ENCODE results near the gene TTC27. TPM values are rescaled to one million over a fixed set of nuclear protein-coding genes. Genes with fewer than 3 reads are reported as not detected.

Gene TTC27
- total and polyA plus RNA-seq, 12 donors: 4.8 to 17.3 (median 12.1) TPM

DNA sequence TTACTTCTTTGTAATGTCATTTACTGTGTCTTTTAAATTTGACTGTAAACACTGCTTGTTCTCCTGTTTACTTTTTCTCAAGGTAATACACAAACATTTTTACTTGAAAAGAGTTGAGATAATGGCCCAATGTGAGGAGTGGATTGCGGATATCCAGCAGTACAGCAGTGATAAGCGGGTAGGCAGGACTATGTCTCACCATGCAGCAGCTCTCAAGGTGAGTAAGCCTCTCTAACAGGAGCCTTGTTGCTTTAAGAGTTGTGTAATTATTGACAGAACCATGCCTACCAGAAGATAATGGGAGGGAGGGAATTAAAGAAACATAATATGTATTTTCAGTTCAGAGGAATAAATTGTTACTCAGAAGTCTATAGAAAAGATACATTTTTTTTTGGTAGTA, 16.5 kb upstream of the TTC27 start:
- ATAC-seq: no peak
- peaks cover 0 to 100% (median 47%) of the 10 kb centered on the region in 9 donors for H3K36me3 ChIP-seq
- intact Hi-C loops (cut with DNase I): no loop called here
- H3K27me3 ChIP-seq: no peaks in the 10 kb centered on the region
- peaks cover 0 to 10% (median 0%) of the 10 kb centered on the region in 9 donors for H3K4me1 ChIP-seq
- no peak overlapping the region for H3K27ac ChIP-seq
- no peaks in the 10 kb centered on the region for H3K9me3 ChIP-seq
- no peak overlapping the region for H3K4me3 ChIP-seq
- no peak for DNase-seq
- TF ChIP-seq, protein P1, sequence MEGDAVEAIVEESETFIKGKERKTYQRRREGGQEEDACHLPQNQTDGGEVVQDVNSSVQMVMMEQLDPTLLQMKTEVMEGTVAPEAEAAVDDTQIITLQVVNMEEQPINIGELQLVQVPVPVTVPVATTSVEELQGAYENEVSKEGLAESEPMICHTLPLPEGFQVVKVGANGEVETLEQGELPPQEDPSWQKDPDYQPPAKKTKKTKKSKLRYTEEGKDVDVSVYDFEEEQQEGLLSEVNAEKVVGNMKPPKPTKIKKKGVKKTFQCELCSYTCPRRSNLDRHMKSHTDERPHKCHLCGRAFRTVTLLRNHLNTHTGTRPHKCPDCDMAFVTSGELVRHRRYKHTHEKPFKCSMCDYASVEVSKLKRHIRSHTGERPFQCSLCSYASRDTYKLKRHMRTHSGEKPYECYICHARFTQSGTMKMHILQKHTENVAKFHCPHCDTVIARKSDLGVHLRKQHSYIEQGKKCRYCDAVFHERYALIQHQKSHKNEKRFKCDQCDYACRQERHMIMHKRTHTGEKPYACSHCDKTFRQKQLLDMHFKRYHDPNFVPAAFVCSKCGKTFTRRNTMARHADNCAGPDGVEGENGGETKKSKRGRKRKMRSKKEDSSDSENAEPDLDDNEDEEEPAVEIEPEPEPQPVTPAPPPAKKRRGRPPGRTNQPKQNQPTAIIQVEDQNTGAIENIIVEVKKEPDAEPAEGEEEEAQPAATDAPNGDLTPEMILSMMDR (IDR thresholded peaks at IDR 0.05): no peak
- WGBS, 2 donors: 90 to 91% methylated on average over 2 of the region's 2 CpGs

DNA sequence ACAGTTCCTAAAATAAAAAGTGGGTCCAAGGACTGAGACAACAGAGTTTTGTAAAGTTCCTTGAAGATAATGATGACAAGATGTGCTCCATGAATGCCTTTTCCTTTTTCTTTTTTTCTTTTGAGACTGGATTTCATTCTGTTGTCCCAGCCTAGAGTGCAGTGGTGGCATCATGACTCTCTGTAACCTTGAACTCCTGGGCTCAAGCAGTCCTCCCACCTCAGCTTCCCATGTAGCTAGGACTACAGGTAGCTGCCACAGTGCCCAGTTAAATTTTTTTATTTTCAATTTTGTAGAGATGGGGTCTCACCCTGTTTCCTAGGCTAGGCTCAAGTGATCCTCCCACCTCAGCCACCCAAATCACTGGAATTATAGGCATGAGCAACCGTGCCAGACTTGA, 16.1 kb upstream of the TTC27 start:
- ATAC-seq (no peak), DNase-seq (no peak)
- WGBS, 2 donors: 92 to 96% methylated on average over 1 of the region's 1 CpG
- H3K4me1 ChIP-seq: peaks cover 0 to 10% (median 0%) of the 10 kb centered on the region in 9 donors
- H3K36me3 ChIP-seq: peaks cover 0 to 100% (median 47%) of the 10 kb centered on the region in 9 donors
- H3K27me3 ChIP-seq: no peaks in the 10 kb centered on the region
- no peak overlapping the region for H3K27ac ChIP-seq
- intact Hi-C loops (cut with DNase I): no loop called here
- H3K4me3 ChIP-seq: no peak overlapping the region
- TF ChIP-seq, protein P1 (IDR thresholded peaks at IDR 0.05): no peak
- no peaks in the 10 kb centered on the region for H3K9me3 ChIP-seq

DNA sequence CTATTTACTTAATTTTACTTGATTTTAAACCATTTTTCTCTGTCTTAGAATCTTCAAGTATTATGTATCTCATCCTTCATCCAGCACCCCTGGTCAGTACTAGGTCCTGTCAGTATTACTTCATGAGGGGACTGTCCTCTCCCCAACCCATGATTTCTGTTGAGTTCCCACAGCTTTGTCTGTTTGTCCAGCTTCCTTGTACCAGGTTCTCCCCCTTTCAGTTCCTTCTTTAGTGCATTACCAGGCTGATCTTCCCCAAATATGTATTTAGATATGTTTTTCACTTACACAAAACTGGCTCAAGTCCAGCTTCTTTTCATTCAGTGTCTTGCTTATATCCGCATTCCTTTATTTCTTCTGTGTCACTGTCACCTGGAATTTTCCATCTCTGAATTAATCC, 13.8 kb upstream of the TTC27 start:
- intact Hi-C loops (cut with DNase I): no loop called here
- Histone ChIP-seq H3K27ac (no peak overlapping the region), H3K4me3 (no peak overlapping the region), H3K27me3 (no peaks in the 10 kb centered on the region), H3K36me3 (peaks cover 0 to 100% (median 35%) of the 10 kb centered on the region in 9 donors), H3K4me1 (peaks cover 0 to 10% (median 0%) of the 10 kb centered on the region in 9 donors), H3K9me3 (no peaks in the 10 kb centered on the region)
- DNase-seq (no peak), ATAC-seq (no peak)
- 93% methylated on average over 1 of the region's 1 CpG for WGBS, 2 donors
- TF ChIP-seq, protein P1 (IDR thresholded peaks at IDR 0.05): no peak

DNA sequence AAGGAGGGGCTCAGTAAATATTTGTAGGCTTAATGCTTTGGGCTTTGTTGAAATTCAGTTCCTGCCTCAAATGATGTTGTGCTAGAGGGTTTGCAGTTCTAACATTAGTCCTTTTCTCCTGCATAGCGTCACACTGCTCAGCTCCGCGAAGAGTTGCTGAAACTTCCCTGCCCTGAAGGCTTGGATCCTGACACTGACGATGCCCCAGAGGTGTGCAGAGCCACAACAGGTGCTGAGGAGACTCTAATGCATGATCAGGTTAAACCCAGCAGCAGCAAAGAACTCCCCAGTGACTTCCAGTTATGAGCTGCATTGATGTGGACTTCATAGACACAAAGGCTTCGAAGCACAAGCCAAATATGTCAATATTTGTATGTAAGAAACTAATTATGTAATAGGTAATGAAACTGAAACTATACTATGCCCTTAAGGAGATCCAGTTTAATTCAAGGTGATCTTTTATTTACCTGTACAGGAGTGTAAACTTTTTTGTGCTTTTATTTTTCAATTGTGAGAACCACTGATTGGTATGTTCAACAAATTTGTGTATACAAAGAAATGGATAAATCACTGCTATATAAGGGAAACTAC, 10.2 kb upstream of the TTC27 start:
- DNase-seq: no peak
- WGBS, 2 donors: 96% methylated on average over 5 of the region's 5 CpGs
- no peak for ATAC-seq
- H3K4me1 ChIP-seq: peaks cover 0 to 11% (median 7%) of the 10 kb centered on the region in 9 donors
- TF ChIP-seq, protein P1 (IDR thresholded peaks at IDR 0.05): no peak
- no peak overlapping the region for H3K4me3 ChIP-seq
- no peaks in the 10 kb centered on the region for H3K27me3 ChIP-seq
- peaks cover 0 to 96% (median 21%) of the 10 kb centered on the region in 9 donors for H3K36me3 ChIP-seq
- no peaks in the 10 kb centered on the region for H3K9me3 ChIP-seq
- no peak overlapping the region for H3K27ac ChIP-seq
- intact Hi-C loops (cut with DNase I): no loop called here

All from heart right ventricle (tissue), 16 donors.